ENCODE data around the gene ABLIM3. TPM values are rescaled to one million over a fixed set of nuclear protein-coding genes. Genes with fewer than 3 reads are reported as not detected.

The ABLIM3 gene
- total and polyA plus RNA-seq, 9 of the 15 experiments (the other 6 are each of a cell fraction or from before 2014, with no cell fraction given) = 0.03 to 0.38 (median 0.11) TPM

DNA sequence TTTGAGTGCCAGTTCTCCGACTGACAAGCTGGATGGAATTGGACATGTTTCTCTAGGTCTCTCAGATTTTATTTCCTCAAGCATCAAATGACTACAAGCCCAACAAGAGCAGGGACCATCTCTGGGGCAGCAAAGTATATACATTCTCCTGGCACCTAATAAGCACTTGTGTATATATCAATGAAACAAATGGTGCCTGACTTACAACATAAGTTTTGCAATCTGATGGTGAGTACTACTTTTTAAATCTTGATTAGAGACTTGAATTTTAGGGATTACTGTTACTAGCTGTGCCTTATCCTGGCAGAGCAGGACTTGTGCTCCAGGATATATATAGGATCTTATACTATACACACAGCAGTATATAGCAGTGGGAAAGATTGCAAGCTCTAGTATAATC lies 8.8 kb upstream of the ABLIM3 start:
- no peaks in the 10 kb centered on the region for H3K9me1 ChIP-seq (ENCODE audit: control insufficient read depth, insufficient read depth, low read length)
- intact Hi-C loops (cut with micrococcal nuclease) = no loop called here
- H4K20me1 ChIP-seq (replicated peaks; ENCODE audit: control insufficient read depth, insufficient read depth, low read length) = no peaks in the 10 kb centered on the region
- no peak for FAIRE-seq
- peaks cover 5 to 13% of the 10 kb centered on the region in 2 experiments; a peak in 4 of 5 replicates for H3K4me1 ChIP-seq (replicated peaks in 1 of 2; ENCODE audit: control insufficient read depth in 2 of 2, insufficient read depth in 2 of 2, low read length in 2 of 2)
- CTCF ChIA-PET (ENCODE audit: low intra/inter-chr PET ratio) = no interaction called here
- H2AFZ ChIP-seq (ENCODE audit: low read depth, low read length) = no peak overlapping the region
- H3K9ac ChIP-seq (ENCODE audit: insufficient read depth in 1 of 2, low read depth in 2 of 2, low read length in 2 of 2) = no peak overlapping the region
- no peak for ATAC-seq
- in situ Hi-C loops (cut with MboI) = loop anchor here (25.0 kb wide), 1 partner anchor 430 kb away; the partner anchor contains the start of gene CSNK1A1
- H3K27ac ChIP-seq (ENCODE audit: extremely low read depth, low read depth, low read length) = no peak overlapping the region
- POLR2A ChIA-PET = no interaction called here
- no peak overlapping the region for H3K4me2 ChIP-seq (ENCODE audit: insufficient read depth, low read length)
- peaks cover 5 to 7% of the 10 kb centered on the region in 2 experiments; a peak in 3 of 5 replicates for H3K27me3 ChIP-seq (ENCODE audit: control insufficient read depth in 2 of 2, insufficient read depth in 2 of 2, low read length in 2 of 2)
- no peak for TF ChIP-seq RBM34 (IDR thresholded peaks at IDR 0.05; ENCODE audit: borderline replicate concordance, insufficient read depth, low read length)
- H3K4me3 ChIP-seq = no peak overlapping the region
- H3K9me3 ChIP-seq (replicated peaks; ENCODE audit: control insufficient read depth, insufficient read depth, low read depth, low read length) = no peaks in the 10 kb centered on the region
- BruUV-seq (replicated peaks) = no TSS peak
- no peaks in the 10 kb centered on the region for H3K79me2 ChIP-seq (ENCODE audit: control insufficient read depth, insufficient read depth, low read length)
- DNase-seq (ENCODE audit: extremely low read depth in 1 of 4, low spot score in 3 of 4) = no peak
- 13% methylated on average over 1 of the region's 1 CpG for WGBS (ENCODE audit: insufficient coverage, low coverage, missing lambda C conversion rate)
- no peaks in the 10 kb centered on the region for H3K36me3 ChIP-seq (ENCODE audit: control insufficient read depth, insufficient read depth, low read length)

DNA sequence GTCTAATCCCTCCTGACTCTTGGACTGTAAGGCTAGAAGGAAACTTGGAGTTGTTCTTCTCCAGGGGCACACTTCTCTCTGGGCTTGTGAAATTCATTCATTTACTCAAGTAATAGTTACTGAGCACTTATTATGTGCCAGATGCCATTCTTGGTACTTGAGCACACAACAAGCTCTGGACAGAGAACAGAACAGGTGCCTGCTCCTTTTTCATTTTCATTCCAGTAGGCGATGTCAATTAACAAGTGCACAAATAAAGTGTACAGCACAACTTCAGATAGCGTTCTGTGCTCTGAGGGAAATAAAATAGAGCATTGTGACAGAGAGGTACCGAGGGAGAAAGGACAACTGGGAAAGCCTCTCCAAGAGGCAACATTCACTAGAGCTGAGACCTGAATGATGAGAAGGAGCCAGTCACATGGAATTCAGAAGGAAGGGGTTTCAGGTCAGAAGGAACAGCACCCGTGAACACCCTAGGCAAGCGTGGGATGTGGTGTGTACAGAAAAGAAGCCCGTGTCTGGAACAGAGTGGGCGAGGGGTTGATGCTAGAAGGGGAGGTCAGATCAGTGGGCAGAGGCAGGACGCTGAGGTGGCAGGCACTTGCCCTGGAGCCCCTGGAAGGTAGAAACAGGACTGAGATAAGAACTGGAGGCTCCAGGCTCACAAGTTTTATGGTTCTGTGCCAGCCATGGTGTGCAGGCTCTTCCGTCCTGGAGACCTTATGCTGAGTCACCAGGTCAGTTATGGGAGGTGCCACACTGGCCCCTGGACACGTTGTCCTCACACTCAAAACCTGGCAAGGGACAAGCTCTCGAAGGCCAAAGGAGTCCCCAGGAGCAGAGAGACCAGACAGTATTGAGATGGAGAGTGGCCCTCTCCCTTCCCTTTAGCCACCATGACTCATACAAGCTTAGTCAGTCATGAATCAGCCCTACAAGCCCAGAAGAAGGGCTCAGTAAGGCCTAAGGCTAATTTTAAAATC lies 7.2 kb upstream of the ABLIM3 start:
- Histone ChIP-seq H2AFZ (ENCODE audit: low read depth, low read length) (peak overlapping the region; percentile 87), H3K79me2 (ENCODE audit: control insufficient read depth, insufficient read depth, low read length) (no peaks in the 10 kb centered on the region), H3K36me3 (ENCODE audit: control insufficient read depth, insufficient read depth, low read length) (no peaks in the 10 kb centered on the region), H3K4me3 (no peak overlapping the region), H3K4me2 (ENCODE audit: insufficient read depth, low read length) (peak overlapping the region; percentile 51; the same call in 1 of the 2 replicates), H3K27me3 (ENCODE audit: control insufficient read depth in 2 of 2, insufficient read depth in 2 of 2, low read length in 2 of 2) (peaks cover 5 to 7% of the 10 kb centered on the region in 2 experiments; a peak in 4 of 5 replicates), H3K27ac (ENCODE audit: extremely low read depth, low read depth, low read length) (peak overlapping the region; percentile 44; the same call in 2 of the 3 replicates), H3K9me3 (replicated peaks; ENCODE audit: control insufficient read depth, insufficient read depth, low read depth, low read length) (no peaks in the 10 kb centered on the region), H3K4me1 (replicated peaks in 1 of 2; ENCODE audit: control insufficient read depth in 2 of 2, insufficient read depth in 2 of 2, low read length in 2 of 2) (peaks cover 5 to 13% of the 10 kb centered on the region in 2 experiments; a peak in 4 of 5 replicates), H4K20me1 (replicated peaks; ENCODE audit: control insufficient read depth, insufficient read depth, low read length) (no peaks in the 10 kb centered on the region), H3K9me1 (ENCODE audit: control insufficient read depth, insufficient read depth, low read length) (no peaks in the 10 kb centered on the region), H3K9ac (ENCODE audit: insufficient read depth in 1 of 2, low read depth in 2 of 2, low read length in 2 of 2) (peak overlapping the region in 1 of 2 experiments; percentile 56; a peak in 1 of 4 replicates)
- POLR2A ChIA-PET = interaction anchor here (0.7 kb wide), 1 partner anchor 70 kb away, joined by 3 read pairs; no protein-coding TSS in a partner anchor
- ATAC-seq (peak; percentile 86), DNase-seq (ENCODE audit: extremely low read depth in 1 of 4, low spot score in 3 of 4) (peak; percentile 22 to 56 (median 31)), FAIRE-seq (peak; percentile 64)
- in situ Hi-C loops (cut with MboI) (loop anchor here (25.0 kb wide), 1 partner anchor 428 kb away; the partner anchor contains the start of gene CSNK1A1), intact Hi-C loops (cut with micrococcal nuclease) (no loop called here)
- CTCF ChIA-PET (ENCODE audit: low intra/inter-chr PET ratio) = interaction anchor here (0.6 kb wide), 1 partner anchor 135 kb away, joined by 3 read pairs; no protein-coding TSS in a partner anchor
- no TSS peak for BruUV-seq (replicated peaks)
- WGBS (ENCODE audit: insufficient coverage, low coverage, missing lambda C conversion rate) = 16% methylated on average over 11 of the region's 11 CpGs
- TF ChIP-seq LARP7 (IDR thresholded peaks at IDR 0.05) = no peak
- TF ChIP-seq YBX1 (IDR thresholded peaks at IDR 0.05) = no peak
- TF ChIP-seq, protein P1, sequence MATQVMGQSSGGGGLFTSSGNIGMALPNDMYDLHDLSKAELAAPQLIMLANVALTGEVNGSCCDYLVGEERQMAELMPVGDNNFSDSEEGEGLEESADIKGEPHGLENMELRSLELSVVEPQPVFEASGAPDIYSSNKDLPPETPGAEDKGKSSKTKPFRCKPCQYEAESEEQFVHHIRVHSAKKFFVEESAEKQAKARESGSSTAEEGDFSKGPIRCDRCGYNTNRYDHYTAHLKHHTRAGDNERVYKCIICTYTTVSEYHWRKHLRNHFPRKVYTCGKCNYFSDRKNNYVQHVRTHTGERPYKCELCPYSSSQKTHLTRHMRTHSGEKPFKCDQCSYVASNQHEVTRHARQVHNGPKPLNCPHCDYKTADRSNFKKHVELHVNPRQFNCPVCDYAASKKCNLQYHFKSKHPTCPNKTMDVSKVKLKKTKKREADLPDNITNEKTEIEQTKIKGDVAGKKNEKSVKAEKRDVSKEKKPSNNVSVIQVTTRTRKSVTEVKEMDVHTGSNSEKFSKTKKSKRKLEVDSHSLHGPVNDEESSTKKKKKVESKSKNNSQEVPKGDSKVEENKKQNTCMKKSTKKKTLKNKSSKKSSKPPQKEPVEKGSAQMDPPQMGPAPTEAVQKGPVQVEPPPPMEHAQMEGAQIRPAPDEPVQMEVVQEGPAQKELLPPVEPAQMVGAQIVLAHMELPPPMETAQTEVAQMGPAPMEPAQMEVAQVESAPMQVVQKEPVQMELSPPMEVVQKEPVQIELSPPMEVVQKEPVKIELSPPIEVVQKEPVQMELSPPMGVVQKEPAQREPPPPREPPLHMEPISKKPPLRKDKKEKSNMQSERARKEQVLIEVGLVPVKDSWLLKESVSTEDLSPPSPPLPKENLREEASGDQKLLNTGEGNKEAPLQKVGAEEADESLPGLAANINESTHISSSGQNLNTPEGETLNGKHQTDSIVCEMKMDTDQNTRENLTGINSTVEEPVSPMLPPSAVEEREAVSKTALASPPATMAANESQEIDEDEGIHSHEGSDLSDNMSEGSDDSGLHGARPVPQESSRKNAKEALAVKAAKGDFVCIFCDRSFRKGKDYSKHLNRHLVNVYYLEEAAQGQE (IDR thresholded peaks at IDR 0.05; ENCODE audit: borderline replicate concordance) = no peak
- TF ChIP-seq, protein P1 (CRISPR knock-in tag; IDR thresholded peaks at IDR 0.05; ENCODE audit: low read depth) = no peak

Measured in K562 (cell line).